GM18507 (cell line): ENCODE data around the gene SELENOT.
"Not testable (repeated sequence)": the region's sequence is repeated elsewhere in the genome, so short reads cannot be mapped to it uniquely, and the experiment has no call there.

Source experiments
- DNase-seq: peaks from one replicate; pipeline ENCODE4 v3.0.0; 2011; ENCODE audit warnings: low read depth; ENCODE audit not compliant: insufficient read length; ENCODE audit errors: extremely low spot score
- FAIRE-seq: peaks from 2 replicates; lab custom pipeline; 2011; peaks lifted over from hg19 to GRCh38; lab: Jason Lieb, UNC

The SELENOT gene

GRCh38 chr3:150603153-150603979, at the start of gene SELENOT:
Gene SELENOT, plus strand, starts transcription at chr3:150603321. Its CDS starts 42 bp downstream, at chr3:150603363.
- peak; percentile 92 for DNase-seq
- peak; percentile 96 for FAIRE-seq

DNA sequence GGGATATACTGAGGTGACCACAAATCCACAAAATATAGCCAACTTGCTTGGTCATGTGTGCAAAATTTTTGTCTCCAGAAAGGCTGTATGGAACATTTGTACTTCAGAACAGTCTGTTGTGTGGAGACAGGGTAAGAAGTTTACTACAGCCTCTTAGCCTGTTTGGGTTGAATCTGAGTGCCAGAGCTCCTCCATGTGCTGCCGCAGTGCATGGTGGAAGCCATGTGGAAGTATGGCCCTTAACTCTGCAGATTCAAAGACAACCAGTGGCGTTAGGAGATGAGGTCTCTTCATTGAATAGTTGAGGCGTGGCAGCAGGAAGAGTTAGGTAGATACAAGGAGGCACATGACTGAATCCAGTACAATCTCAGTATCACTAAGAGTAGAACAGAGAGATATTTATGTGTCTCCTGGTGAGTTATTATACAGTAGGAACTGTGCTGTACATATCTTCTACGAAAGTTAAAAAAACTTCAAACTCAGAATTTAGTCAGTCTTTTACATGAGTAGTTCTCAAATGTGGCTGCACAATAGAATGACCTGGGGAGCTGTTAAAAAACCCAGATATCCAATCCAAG, 47.2 kb upstream of the SELENOT start:
- FAIRE-seq (peak; percentile 29), DNase-seq (no peak)

DNA sequence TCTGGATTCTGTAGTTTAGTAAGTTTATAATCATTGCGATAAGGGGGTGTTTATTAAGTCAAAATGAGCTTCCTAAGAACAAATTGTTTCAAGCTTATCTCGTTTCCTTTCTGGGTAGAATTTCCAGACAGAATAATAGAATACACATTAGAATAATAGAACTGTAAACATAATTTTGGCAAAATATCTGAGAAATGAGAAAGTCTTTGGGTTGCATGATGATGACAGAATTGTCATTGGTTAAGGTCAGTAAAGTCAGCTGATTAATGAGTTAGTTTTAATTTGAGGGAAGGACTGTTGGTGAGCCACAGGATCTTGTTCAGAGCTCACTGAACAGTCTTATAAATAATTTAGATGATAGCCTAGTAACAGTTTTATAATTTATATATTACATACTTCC, 46.3 kb upstream of the SELENOT start:
- DNase-seq = no peak
- FAIRE-seq = no peak

DNA sequence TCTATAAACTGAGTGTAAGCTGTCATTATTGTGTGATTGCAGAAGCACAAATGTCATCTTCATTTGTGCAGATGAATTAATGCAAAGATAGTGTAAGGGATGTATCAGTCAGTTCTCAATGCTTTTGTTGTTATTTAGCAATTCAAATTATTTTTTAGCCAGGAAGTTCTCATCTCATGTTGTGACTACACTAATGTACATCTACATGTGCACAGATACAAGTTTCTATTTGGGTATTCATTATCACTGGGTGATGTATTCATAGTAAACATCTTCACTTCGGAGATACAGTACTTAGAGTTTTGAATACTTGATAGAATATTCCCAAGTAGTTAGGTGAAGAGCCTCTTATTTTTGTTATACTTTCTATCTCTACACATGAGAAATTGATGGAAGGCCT, 45.4 kb upstream of the SELENOT start:
- FAIRE-seq (no peak), DNase-seq (no peak)

- DNase-seq (no peak), FAIRE-seq (no peak)
Measured at GRCh38 chr3:150564243-150564642, 38.9 kb upstream of the SELENOT start.

DNA sequence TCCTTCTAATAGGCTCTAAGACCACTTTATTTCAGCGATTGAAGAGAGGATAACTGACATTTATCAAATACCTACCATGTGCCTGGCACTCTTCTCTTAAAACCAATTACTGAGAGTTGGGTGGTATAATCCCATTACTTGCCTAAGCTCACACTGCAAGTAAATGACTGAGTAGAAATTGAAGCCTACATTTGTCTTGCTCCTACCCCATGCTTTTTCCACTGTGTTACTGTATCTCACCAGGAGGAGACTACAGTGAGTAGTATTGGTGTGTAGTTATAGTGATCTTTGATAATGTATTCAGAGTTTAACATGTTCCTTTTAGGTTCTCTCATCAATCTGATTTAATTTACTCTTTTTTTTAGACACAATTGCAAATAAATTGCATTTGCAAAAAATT, 35.8 kb upstream of the SELENOT start:
- no peak for FAIRE-seq
- DNase-seq = no peak

- FAIRE-seq = no peak
- DNase-seq = no peak
Measured at GRCh38 chr3:150577855-150578254, 25.3 kb upstream of the SELENOT start.

DNA sequence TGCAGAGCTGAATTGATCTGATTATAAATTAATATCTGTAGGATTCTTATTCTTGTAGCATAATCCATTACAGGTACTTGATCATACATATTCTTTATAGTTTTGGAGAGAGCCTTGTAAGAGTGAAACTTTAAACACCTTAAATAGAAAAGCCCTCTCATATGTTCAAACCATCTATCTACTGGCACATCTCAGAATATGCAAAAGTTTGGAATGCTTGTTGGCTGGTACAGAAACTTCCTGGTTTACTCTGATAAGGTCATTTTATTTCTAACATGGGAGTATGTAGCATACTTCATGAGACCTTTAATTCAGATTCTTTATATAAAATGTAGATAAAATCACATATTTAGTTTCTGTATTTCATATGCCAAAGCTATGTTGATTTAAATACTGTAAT, 21.9 kb upstream of the SELENOT start:
- DNase-seq (no peak), FAIRE-seq (no peak)

- DNase-seq (no peak), FAIRE-seq (peak; percentile 60)
Measured at GRCh38 chr3:150582620-150583019, 20.5 kb upstream of the SELENOT start.

DNA sequence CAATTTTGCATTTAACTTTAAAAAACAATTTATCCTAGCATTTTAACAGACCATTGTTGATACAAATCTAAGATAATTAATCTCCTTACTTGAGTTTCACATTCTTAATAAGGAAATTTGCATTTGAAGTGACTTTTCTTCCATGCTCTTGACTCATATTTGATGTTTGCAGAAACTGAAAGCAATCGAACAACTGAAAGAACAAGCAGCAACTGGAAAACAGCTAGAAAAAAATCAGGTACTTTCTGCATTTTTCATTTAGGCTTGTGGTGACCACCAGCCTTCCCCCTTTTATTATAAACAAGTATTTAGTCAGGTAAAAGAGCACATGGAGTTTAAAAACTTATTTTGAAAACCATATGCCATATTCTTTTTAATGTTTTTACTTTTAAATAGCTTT, 20.1 kb upstream of the SELENOT start:
- FAIRE-seq (peak; percentile 42), DNase-seq (no peak)

GRCh38 chr3:150588027-150588830, 14.9 kb upstream of the SELENOT start:
- DNase-seq = no peak
- FAIRE-seq = no peak

DNA sequence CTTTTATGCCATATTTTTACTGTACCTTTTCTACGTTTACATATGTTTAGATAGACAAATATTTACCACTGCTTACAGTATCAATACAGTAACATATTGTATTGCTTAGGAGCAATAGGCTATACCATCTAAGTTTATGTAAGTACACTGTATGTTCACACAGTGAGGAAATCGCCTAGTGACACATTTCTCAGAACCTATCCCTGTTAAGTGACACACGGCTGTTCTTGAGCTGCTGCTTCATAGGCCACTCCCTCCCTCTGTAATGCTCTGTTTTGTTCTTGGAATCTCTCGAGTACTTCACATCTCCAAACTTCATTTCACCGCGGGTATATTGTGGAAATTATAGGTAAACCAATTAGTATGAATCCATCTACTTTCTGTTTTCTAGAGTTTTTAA, 13.4 kb upstream of the SELENOT start:
- FAIRE-seq = no peak

GRCh38 chr3:150594150-150594549, 9.0 kb upstream of the SELENOT start:
- FAIRE-seq = no peak
- no peak for DNase-seq

More for the DNA sequence above, 13.4 kb upstream of the SELENOT start:
- DNase-seq = no peak

DNA sequence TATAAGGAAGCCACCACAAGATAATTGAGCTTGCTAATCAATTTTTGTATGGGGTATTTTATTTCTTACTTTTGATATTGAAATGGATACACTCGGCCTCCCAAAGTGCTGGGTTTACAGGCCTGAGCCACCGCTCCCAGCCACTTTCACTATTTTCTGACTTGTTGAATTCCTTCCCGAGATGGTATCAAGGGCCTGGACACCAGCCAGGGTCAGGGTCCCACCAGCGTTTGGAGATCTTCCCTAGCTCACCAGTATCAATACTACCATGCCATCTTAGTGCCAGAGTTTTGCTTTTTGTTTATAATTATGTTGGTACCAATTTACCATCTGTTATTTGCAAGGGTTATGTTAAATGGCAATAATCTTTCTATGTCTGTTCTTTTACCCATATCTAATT, 5.5 kb upstream of the SELENOT start:
- no peak for DNase-seq
- FAIRE-seq = no peak

GRCh38 chr3:150599611-150600297, 3.4 kb upstream of the SELENOT start:
- DNase-seq (no peak), FAIRE-seq (peak; percentile 36)

- FAIRE-seq = peak; percentile 52
- not testable (repeated sequence) for DNase-seq
Measured at GRCh38 chr3:150600647-150601530, 2.2 kb upstream of the SELENOT start.

DNA sequence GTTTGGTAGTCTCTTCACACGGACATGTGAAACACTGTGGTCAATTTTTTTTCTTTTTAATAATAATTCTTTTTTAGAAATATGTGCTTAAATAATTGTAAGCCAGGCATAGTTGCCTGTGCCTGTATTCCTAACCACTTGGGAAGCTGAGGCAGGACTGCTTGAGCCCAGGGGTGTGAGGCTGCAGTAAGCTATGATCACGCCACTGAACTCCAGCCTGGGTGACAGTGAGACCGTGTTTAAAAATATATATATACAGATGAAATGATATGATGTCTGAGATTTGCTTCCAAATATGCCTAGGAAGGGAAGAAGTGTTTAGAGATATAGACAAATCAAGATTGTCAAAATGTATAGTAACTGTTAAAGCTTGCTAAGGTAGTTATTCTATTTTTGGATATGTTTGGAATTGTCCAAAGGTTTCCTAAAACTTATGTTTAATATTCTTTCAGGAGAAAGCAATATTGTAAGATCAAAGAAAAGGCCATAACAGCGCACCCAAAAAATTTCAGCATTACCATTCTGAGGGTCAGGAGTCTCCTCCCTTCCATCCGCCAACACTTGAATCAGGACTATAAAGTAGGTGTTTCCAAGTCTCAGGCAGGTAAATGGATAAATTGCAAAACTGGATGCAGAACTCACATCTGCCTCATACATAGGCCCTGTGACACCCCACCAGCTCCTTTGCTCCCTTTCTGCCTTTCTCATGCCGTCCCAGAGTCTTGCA, 532 bp upstream of the SELENOT start:
- FAIRE-seq (no peak), DNase-seq (no peak)

DNA sequence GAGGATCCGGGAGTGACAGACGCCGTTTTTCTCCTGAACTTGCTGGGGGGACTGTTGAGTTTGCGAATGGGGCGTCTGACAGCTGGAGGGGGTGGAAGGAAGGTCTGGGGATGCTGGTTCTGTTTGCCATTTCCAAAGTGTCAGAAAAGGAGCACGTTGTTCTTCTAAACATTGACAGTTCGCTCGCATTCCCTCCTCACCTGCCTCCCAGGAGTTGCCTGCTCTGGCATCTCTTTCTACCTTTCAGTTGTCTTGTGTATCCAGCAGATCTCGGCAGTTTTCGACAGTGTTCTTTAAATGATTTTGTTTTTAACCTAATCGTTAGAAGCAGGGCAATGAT, 829 bp downstream of the SELENOT start:
- FAIRE-seq = no peak
- DNase-seq = no peak
